Hepatocyte (in vitro differentiated cells): ENCODE data around the gene RPS6KA2.

Experiments
- CTCF ChIP-seq: fragments of 200-600 bp; sonication (generic); IDR thresholded peaks from 2 replicates; pipeline ENCODE4 v1.5.1; 2016; ENCODE audit warnings: antibody characterized with exemption, mild to moderate bottlenecking; ENCODE audit not compliant: poor library complexity
- EZH2 ChIP-seq: fragments of 200-600 bp; sonication (generic); IDR thresholded peaks from 2 replicates; pipeline ENCODE4 v1.6.1; 2016; ENCODE audit warnings: antibody characterized with exemption, mild to moderate bottlenecking, borderline replicate concordance
- EZH2phosphoT487 ChIP-seq: fragments of 200-600 bp; sonication (generic); IDR thresholded peaks from one replicate; pipeline ENCODE4 v1.6.1; 2018; ENCODE audit warnings: antibody characterized with exemption, mild to moderate bottlenecking, low read depth, moderate library complexity; ENCODE audit not compliant: unreplicated experiment, severe bottlenecking

DNA sequence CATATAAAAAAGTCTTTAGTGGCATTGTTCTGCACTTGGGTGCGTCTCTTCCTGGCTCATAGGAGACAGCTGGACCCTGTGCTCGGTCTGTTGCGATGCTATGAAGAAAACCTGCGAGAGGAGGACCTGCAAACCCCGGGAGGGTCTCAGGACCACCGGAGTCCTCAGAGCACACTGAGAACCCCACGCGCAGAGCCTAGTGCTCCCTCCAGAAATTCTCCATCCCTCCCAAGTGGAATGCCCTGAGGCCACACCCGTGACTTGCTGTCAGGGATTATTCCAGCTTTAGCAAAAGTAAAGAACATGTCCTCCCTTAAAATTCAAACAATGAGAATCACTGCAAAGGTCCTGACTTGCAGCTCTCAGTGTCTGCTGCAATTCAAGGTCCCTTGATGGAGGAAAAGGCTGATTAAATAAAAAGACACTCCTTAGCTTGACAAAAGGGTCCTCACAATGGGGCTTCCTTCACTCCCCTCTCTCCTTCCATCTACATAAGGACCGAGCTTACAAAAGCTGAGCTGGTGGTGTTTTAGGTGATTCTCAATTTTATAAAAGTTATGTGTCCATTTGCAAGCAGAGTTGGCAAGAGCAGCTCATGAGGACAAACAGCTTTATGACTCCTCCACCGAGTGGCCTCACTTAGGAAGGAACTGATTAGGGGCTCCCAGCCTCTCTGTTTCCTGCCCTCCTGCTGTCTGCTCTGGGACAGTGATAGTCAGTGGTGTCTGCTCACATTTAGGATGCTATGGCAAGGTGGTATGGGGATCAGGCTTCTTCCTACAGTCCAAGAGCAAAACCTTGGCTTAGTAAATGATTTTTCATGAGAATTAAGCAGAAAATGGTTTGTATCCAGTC lies 137.5 kb downstream of the RPS6KA2 start:
- TF ChIP-seq EZH2: no peak
- TF ChIP-seq EZH2phosphoT487: no peak
- TF ChIP-seq CTCF: no peak
